Stimulated activated CD8-positive, alpha-beta memory T cell treated with anti-CD3 and anti-CD28 coated beads, Interleukin-4, amount 100 ng/mL, for 1 hour (primary cell): ENCODE results near the gene POLR1G.
"Not testable (repeated sequence)": the region's sequence is repeated elsewhere in the genome, so short reads cannot be mapped to it uniquely, and the experiment has no call there.

Experiments
- DNase-seq, 2 donors: peaks; one replicate each; pipeline ENCODE4 v3.0.0-alpha.2; 2020; ENCODE audit warnings: low read depth in 2 of 2, low spot score in 1 of 2

Gene POLR1G

DNA sequence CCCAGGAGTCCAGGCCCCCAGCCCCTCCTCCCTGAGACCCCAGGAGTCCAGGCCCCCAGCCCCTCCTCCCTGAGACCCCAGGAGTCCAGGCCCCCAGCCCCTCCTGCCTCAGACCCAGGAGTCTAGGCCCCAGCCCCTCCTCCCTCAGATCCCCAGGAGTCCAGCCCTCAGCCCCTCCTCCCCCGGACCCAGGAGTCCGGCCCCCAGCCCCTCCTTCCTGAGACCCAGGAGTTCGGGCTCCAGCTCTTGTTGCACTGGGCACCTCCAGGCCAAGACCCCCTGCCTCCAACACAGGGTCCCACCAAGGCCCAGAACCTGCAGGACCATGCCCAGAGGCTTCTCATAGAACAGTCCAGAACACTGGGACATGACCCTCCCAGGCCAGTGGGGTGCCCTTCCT, 13.5 kb downstream of the POLR1G start:
- DNase-seq, result no peak

DNA sequence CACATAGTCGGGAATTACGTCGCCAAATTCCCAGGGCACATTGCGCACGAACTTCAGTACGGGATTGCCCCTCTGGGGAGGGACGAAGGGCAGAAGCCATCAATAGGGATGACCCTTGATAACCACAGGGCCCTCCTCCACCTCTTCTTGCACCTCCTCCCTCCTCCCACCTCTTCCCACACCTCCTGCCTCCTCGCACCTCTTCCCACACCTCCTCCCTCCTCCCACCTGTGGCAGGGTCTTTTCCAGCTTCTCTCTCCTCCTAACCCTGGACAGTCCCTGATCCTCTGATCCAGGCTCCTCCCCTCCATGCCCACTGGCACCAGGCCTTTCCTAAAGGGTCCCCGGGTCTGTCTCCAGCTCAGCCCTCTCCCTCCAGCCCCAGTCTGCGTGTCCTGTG, 13.9 kb downstream of the POLR1G start:
- DNase-seq, result no peak

- no peak for DNase-seq
These were observed 14.4 kb downstream of the POLR1G start for GRCh38 chr19:45420871-45421270.

GRCh38 chr19:45421947-45422498, 15.6 kb downstream of the POLR1G start:
- no peak for DNase-seq

- peak in 1 of 2 donors; percentile 68 for DNase-seq
These were observed 16.7 kb downstream of the POLR1G start for GRCh38 chr19:45423033-45423588.

GRCh38 chr19:45423589-45424190, 17.2 kb downstream of the POLR1G start, which contains the start of gene ERCC1:
Gene ERCC1, minus strand, starts transcription at chr19:45423917. Its CDS starts 543 bp downstream, at chr19:45423374.
- DNase-seq, result peak in 1 of 2 donors; percentile 56

DNA sequence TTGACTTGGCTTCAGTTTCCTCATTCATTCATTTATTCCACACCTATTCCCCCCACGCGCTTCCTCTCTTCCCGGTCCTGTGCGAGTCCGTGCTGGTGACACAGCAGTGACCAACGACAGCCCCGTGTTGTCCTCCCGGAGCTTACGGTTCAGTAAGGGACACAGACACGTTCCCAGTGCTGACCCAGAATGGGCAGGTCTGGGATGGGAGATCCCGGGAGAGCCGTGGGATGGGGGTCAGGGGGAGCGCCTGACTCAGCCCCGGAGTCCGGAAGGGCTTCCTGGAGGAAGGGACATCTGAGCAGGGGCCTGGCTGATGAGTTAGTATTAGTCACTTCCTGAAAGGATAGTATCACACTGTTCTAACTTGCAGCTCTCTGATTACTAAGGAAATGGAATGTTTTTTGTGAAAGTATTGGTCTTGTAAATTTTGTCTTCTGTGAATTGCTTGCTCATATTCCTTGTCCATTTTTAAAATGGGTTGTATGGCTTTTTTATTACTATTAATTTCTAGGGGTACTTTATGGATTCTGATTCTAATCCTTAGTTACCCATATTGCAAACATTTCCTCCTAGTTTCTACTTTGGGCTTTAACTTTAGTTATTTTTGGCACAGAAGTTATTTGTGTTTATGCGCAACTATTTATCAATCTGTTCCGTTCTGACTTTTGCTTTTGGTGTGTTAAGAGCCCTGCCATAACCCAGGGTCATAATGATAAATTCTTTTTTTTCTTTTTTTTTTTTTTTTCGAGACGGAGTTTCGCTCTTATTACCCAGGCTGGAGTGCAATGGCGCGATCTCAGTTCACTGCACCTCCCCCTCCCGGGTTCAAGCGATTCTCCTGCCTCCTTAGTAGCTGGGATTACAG, 18.0 kb downstream of the POLR1G start:
- DNase-seq, result no peak

- DNase-seq, result no peak
These were observed 22.2 kb downstream of the POLR1G start for GRCh38 chr19:45428384-45429231.

GRCh38 chr19:45429896-45430295, 23.5 kb downstream of the POLR1G start:
- DNase-seq, result not testable (repeated sequence)

GRCh38 chr19:45431008-45431407, 24.6 kb downstream of the POLR1G start:
- DNase-seq, result not testable (repeated sequence)

DNA sequence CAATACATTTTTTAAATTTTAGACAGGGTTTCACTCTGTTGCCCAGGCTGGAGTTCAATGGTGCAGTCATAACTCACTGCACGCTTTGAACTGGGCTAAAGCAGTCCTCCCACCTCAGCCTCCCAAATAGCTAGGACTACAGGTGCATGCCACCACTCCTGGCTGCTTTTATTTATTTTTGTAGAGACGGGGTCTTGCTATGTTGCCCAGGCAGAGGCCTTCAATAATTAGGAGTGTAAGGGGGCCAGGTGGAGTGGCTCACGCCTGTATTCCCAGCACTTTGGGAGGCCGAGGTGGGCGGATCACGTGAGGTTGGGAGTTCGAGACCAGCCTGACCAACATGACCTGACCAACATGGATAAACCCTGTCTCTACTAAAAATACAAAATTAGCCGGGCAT, 26.1 kb downstream of the POLR1G start:
- DNase-seq, result not testable (repeated sequence)

DNA sequence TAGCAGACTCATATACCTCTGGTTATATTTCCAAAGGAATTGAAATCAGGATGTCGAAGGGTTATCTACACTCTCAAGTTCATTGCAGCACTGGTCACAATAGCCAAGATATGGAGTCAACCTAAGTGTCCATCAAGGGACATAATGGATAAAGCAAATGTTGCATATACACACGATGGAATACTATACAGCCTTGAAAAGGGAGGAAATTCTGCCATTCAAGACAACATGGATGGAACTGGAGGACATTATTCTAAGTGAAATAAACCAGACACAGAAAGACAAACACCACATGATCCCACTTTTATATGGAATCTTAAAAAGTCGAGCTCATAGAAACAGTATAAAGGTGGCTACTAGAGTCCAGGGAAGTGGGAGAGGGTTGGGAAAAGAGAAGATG, 30.9 kb downstream of the POLR1G start:
- no peak for DNase-seq

- no peak for DNase-seq
These were observed 32.7 kb downstream of the POLR1G start for GRCh38 chr19:45439190-45439568.

DNA sequence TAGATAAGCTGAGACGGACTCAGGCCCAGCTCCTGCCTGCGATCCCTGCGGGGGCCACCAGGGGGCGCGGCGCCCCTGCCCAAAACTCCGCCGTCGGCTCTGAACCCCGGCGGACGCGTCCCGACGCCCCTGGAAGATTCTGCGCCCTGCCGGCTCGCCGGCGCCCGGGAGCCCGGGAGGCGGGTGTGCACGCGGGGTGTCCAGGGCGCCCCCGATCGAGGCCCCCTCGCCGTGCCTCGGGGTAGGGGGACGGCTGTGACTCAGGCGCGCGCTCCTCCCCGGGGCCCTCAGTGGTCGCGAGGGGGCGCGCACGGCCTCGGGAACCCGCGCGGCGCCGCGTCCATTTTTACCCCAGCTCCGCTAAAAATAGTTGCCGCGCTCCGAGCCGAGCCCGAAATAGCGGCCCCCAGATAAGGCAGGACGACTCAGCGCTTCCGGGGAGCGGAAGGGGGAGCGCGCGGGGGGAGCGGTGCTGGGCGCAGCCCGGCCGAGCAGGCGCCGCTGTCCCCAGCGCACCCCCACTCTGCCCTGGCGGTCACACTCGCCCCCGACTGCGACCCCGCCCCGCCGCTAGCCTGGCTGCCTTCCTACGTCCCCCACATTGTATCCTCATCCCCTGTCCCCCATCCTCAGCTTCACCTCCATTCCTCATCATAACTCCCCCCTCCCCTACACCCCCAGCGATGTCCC, 33.3 kb downstream of the POLR1G start:
- DNase-seq, result peak; percentile 73 to 77

DNA sequence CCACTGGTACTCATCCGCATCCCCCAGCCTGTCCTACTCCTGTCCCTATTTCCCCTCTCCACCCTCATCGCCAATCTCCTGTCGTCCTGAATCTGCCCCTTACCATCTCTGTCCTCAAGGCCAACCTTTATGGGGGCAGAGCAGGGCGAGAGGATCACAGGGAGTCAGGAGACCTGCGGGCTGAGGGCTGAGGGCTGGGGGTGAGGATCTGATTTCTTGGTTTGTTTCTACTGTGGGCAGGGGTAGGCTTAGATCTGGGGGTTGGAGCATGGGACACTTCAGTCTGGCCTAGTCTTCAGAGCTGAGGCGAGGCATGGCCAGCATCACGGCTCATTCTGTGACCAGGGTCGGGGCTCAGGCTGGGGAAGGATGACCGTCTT, 33.8 kb downstream of the POLR1G start:
- DNase-seq, result no peak

DNA sequence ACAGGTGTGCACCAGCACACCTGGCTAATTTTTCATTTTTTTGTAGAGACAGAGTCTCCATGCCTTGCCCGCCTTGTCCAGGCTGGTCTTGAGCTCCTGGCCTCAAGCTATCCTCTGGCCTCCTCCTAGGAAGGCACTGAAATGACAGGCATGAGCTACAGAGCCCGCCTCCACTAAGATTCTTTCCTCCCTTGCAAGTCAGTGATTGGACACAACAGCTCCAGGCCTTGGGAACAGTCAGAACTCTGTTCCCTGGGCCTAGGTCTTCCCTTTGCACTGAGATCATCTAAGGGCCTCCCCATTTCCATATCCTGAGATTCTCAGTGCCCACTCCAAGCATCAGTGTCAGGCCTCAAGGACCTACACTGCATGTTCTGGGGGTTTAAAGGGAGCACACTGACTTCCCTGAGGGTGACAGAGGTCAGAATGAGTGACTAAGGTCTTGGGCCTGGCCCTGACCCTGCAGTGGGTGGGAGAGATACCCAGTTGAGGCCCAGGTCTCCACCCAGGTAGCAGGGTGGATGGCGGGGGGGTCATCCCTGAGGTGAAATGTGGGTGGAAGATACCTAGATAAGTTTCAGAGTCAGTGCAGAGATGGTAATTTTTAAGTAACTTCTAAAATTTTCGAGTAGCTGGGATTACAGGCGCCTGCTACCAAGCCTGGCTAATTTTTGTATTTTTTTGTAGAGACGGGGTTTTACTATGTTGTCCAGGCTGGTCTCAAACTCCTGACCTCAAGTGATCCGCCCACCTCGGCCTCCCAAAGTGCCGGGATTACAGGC, 34.6 kb downstream of the POLR1G start:
- no peak for DNase-seq

DNA sequence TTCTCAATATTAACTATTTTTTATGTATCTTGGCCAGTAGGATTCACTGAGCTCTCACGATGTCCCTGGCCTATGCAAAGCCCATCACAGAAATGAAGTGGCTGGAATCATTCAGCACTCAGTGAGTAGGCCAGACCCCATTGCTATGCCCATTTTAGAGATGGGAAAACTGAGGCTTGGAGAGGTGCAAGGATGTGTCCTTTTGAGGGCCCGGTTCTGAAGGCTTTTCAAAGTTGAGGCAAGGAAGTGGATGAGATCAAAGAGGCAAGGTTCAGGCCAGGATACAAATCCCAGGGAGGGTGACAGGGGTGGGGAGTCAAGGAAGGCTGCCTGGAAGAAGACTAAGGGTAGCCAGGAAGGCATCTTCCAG, 35.9 kb downstream of the POLR1G start:
- DNase-seq, result no peak

DNA sequence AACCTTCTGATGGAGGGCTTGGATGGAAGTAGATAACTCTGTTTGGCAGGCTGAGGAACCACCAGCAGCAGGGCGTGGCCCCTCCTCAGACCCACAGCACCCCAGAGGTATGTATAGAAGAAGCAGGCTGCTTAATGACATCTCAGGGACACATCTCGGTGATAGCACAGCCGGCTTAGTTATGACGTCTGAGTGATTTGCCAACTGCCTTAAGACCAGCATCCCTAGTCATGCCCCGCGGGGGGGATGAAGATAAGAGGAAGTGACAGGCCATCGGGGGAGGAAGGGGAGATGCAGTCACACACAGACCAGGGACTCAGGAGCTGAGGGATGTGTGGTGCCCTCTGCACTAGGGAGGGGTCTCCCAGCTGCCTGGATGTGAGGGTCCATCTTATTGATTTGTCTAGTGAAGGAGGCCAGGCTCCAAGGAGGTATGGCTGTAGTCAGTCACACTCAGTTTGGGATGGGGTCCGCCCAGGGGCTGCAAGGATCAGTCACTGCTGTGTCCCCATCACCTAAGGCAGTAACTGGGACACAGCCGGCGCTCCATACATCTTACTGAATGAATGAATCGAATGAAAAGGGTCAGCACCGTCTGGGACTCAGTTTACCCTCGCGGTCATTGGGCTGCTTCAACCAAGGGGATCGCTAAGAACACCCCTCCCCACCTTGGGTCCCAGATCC, 36.5 kb downstream of the POLR1G start:
- no peak for DNase-seq
